HG03159 (cell line): Measurements from ENCODE around the gene SCRN3.

ENCODE experiments used
- ATAC-seq: cut with Tn5 transposase; IDR thresholded peaks from one replicate; pipeline ENCODE4 v1.9.1; 2021; ENCODE audit warnings: mild to moderate bottlenecking, moderate library complexity; ENCODE audit not compliant: unreplicated experiment

Gene SCRN3

DNA sequence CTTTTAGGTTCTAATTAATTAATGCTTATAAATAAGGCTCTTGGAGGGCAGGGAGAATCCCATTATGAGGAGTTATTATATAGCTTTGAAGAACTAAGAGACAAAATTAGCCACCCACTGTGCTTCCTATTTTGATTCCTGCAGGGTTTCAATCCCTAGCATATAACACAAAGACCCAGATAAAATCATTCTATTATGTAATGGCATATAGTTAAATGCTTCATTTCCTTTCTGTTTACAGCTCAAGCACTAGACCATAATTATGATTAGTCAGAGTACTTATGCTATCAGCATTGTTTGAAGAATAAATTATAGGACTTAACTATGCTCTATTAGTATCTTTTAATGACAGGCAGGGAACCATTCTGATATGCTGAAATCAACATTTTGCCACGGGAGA, 82.2 kb downstream of the SCRN3 start:
- no peak for ATAC-seq
